Tibial nerve (tissue), 3 donors: ENCODE results near the gene TAGLN3.

ENCODE experiments used
- CTCF ChIP-seq, 5 experiments: fragments of 200-600 bp in 3 of 5; fragments of 450-650 bp in 2 of 5; sonication (generic) in 3 of 5; IDR thresholded peaks; one replicate each; pipeline ENCODE4 v1.5.1; 2016 to 2019; ENCODE audit warnings: antibody characterized with exemption in 5 of 5, mild to moderate bottlenecking in 3 of 5, moderate library complexity in 2 of 5
- POLR2A ChIP-seq, 2 donors: fragments of 450-650 bp; IDR thresholded peaks; one replicate each; pipeline ENCODE4 v1.6.1; 2017; ENCODE audit warnings: antibody characterized with exemption in 2 of 2, mild to moderate bottlenecking in 2 of 2, moderate library complexity in 2 of 2

GRCh38 chr3:111967651-111968274 lies 31.0 kb upstream of the TAGLN3 start:
- TF ChIP-seq CTCF (IDR thresholded peaks at IDR 0.05) (peak; percentile 71 to 89 (median 83)), POLR2A (IDR thresholded peaks at IDR 0.05) (no peak)
